Measurements from ENCODE around the gene TNNT3. TPM values are rescaled to one million over a fixed set of nuclear protein-coding genes. Genes with fewer than 3 reads are reported as not detected.
"Not testable (repeated sequence)": the region's sequence is repeated elsewhere in the genome, so short reads cannot be mapped to it uniquely, and the experiment has no call there.

The TNNT3 gene
- total RNA-seq, 4 donors from 2014 or later, result 4.4 to 8.6 (median 6.1) TPM

DNA sequence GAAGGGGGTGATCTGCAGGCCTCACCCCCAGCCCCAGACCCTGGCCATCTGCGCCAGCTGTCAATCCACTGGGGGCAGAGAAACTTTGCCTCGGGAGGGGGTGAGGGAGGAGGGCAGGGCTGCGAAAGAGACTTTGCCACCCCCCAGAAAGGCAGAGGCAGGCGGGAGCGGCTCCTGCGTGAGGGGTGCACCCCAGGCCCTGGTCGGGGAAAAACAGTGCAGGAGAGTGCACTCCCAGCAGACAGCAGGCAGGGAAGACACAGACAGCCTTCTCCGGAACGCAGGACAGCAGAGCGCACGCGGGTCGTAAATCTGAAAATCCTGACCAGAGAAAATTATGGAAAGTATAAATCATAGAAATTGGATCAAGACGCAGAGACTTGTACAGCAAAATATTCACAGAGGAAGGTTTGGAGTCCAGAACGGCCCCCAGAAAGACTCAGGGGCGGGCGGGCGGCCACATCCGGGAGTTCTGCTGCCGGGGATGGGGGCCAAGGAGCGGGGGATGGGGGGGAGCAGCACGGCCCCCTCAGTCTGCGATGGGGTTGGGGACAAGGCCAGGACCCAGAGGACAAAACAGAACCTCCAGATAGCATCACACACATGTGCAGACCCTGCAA lies 19.6 kb downstream of the TNNT3 start:
- H3K27me3 ChIP-seq, result no peaks in the 10 kb centered on the region
- H3K4me3 ChIP-seq, result no peak overlapping the region
- 12 to 20% methylated on average over 23 of the region's 23 CpGs for WGBS, 2 donors
- H3K36me3 ChIP-seq, result no peaks in the 10 kb centered on the region
- no peak for DNase-seq (ENCODE audit: low spot score in 2 of 2)
- peak overlapping the region in 1 of 4 donors; percentile 47 for H3K27ac ChIP-seq
- H3K4me1 ChIP-seq, result peaks cover 0 to 31% (median 1%) of the 10 kb centered on the region in 4 donors
- TF ChIP-seq EP300 (IDR thresholded peaks at IDR 0.05) (no peak), POLR2A (IDR thresholded peaks at IDR 0.05) (no peak)
- TF ChIP-seq, protein P1, sequence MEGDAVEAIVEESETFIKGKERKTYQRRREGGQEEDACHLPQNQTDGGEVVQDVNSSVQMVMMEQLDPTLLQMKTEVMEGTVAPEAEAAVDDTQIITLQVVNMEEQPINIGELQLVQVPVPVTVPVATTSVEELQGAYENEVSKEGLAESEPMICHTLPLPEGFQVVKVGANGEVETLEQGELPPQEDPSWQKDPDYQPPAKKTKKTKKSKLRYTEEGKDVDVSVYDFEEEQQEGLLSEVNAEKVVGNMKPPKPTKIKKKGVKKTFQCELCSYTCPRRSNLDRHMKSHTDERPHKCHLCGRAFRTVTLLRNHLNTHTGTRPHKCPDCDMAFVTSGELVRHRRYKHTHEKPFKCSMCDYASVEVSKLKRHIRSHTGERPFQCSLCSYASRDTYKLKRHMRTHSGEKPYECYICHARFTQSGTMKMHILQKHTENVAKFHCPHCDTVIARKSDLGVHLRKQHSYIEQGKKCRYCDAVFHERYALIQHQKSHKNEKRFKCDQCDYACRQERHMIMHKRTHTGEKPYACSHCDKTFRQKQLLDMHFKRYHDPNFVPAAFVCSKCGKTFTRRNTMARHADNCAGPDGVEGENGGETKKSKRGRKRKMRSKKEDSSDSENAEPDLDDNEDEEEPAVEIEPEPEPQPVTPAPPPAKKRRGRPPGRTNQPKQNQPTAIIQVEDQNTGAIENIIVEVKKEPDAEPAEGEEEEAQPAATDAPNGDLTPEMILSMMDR (IDR thresholded peaks at IDR 0.05), result no peak
- H3K9me3 ChIP-seq, result no peaks in the 10 kb centered on the region

DNA sequence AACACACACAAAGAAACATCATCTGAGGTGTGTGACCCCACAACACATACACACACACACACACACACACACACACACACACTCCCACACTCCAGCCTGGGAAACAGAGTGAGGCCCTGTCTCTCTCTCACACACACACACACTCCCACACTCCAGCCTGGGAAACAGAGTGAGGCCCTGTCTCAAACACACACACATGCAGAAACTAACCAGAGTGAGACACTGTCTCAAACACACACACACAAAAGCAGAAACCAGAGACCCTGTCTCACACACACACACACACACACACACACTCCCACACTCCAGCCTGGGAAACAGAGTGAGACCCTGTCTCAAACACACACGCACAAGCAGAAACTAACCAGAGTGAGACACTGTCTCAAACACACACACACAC lies 20.3 kb downstream of the TNNT3 start:
- not testable (repeated sequence) for H3K9me3 ChIP-seq; H3K27ac ChIP-seq; H3K27me3 ChIP-seq; DNase-seq (ENCODE audit: low spot score in 2 of 2); H3K4me3 ChIP-seq; H3K36me3 ChIP-seq
- H3K4me1 ChIP-seq, result peaks cover 0 to 34% (median 1%) of the 10 kb centered on the region in 4 donors
- WGBS, 2 donors, result 63 to 100% methylated on average over 1 of the region's 1 CpG

DNA sequence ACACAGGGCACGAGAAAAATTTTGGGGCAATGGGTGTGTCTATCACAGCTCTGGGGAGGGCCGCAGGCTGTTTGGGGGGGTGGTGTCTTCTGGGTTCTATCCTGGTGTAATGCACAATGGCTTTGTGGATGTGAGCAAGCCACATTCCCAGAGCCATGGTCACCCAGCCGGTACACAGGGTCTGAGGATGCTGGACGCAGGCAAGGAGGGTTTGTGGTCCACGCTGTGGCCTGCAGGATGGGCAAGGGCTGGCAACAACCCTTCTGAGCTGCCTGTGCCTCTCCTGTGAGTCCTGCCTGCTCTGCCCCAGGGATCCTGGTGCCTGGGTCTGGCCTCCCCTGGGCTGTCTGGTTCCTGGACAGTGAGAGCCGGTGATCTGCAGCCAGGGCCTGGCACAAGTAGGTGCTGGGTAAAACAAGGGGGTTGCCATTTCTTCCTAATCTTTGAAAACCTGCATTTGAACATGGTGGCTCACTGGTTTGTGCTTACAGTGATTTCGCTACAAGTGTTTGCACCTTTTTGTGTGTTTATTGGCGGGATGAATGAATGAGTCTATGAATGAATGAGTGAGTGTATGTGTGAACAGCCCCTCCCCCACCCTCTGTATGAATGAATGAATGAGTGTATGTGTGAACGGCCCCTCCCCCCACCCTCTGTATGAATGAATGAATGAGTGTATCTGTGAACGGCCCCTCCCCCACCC lies 23.2 kb downstream of the TNNT3 start:
- H3K9me3 ChIP-seq, result no peaks in the 10 kb centered on the region
- H3K27me3 ChIP-seq, result no peaks in the 10 kb centered on the region
- DNase-seq (ENCODE audit: low spot score in 2 of 2), result no peak
- H3K27ac ChIP-seq, result peak overlapping the region in 1 of 4 donors; percentile 11
- no peak overlapping the region for H3K4me3 ChIP-seq
- WGBS, 2 donors, result 80 to 82% methylated on average over 10 of the region's 10 CpGs
- H3K36me3 ChIP-seq, result no peaks in the 10 kb centered on the region
- TF ChIP-seq POLR2A (IDR thresholded peaks at IDR 0.05), result no peak
- TF ChIP-seq, protein P1 (IDR thresholded peaks at IDR 0.05), result no peak
- no peak for TF ChIP-seq EP300 (IDR thresholded peaks at IDR 0.05)
- H3K4me1 ChIP-seq, result peaks cover 0 to 34% (median 1%) of the 10 kb centered on the region in 4 donors

DNA sequence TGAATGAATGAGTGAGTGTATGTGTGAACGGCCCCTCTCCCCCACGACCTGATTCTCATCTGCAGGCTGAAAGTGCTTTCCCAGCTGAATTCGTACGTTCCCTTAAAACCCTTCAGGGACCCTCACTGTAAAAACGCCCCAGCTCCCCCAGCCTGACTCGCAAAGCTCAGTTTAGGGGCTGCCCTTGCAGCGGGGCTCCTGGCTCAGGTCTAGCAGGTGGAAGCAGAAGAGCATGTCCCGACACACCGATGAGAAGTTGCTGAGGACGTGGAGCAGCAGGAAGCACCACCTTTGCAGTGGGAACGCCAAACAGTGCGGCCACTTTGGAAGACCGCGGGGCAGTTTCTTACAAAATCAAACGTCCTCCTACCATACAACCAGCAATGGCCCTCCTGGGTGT lies 24.1 kb downstream of the TNNT3 start:
- no peak for TF ChIP-seq POLR2A (IDR thresholded peaks at IDR 0.05)
- TF ChIP-seq, protein P1 (IDR thresholded peaks at IDR 0.05), result no peak
- no peak for TF ChIP-seq EP300 (IDR thresholded peaks at IDR 0.05)

DNA sequence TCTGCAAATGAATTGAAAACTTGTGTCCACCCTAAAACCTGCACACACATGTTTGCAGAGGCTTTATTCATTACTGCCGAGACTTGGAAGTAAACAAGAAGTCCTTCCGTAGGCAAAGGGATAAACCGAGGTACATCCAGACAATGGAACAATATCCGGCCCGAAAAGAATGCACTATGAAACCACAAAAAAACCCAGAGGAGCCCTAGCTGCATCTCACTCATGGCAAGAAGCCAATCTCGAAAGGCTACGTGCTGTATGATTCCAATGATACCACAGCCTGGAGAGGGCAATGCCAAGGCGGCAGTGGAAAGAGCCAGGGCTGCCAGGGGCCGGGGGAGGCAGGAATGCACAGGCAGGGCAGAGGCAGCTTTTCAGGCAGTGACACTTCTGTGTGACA lies 24.5 kb downstream of the TNNT3 start:
- Histone ChIP-seq H3K4me3 (no peak overlapping the region), H3K4me1 (peaks cover 0 to 25% (median 1%) of the 10 kb centered on the region in 4 donors), H3K27me3 (no peaks in the 10 kb centered on the region), H3K9me3 (no peaks in the 10 kb centered on the region), H3K27ac (peak overlapping the region in 1 of 4 donors; percentile 53), H3K36me3 (no peaks in the 10 kb centered on the region)
- DNase-seq (ENCODE audit: low spot score in 2 of 2), result no peak
- no peak for TF ChIP-seq EP300 (IDR thresholded peaks at IDR 0.05)
- no peak for TF ChIP-seq POLR2A (IDR thresholded peaks at IDR 0.05)
- TF ChIP-seq, protein P1 (IDR thresholded peaks at IDR 0.05), result no peak
- 18 to 19% methylated on average over 9 of the region's 9 CpGs for WGBS, 2 donors

More for the DNA sequence above, 24.1 kb downstream of the TNNT3 start:
- H3K36me3 ChIP-seq, result no peaks in the 10 kb centered on the region
- H3K4me3 ChIP-seq, result no peak overlapping the region
- H3K27ac ChIP-seq, result peak overlapping the region in 1 of 4 donors; percentile 53
- peaks cover 0 to 29% (median 1%) of the 10 kb centered on the region in 4 donors for H3K4me1 ChIP-seq
- H3K27me3 ChIP-seq, result no peaks in the 10 kb centered on the region
- 47 to 50% methylated on average over 15 of the region's 15 CpGs for WGBS, 2 donors
- DNase-seq (ENCODE audit: low spot score in 2 of 2), result peak in 1 of 2 donors; percentile 13
- H3K9me3 ChIP-seq, result no peaks in the 10 kb centered on the region
